GM18861 (cell line): ENCODE measurements around the gene ID3.

Source experiments
- ATAC-seq: cut with Tn5 transposase; IDR thresholded peaks from one replicate; pipeline ENCODE4 v1.9.1; 2021; ENCODE audit not compliant: unreplicated experiment

Gene ID3

GRCh38 chr1:23528250-23528978, 30.9 kb downstream of the ID3 start:
- peak; percentile 34 for ATAC-seq

- no peak for ATAC-seq
Observed at GRCh38 chr1:23527900-23528249, 31.4 kb downstream of the ID3 start.

DNA sequence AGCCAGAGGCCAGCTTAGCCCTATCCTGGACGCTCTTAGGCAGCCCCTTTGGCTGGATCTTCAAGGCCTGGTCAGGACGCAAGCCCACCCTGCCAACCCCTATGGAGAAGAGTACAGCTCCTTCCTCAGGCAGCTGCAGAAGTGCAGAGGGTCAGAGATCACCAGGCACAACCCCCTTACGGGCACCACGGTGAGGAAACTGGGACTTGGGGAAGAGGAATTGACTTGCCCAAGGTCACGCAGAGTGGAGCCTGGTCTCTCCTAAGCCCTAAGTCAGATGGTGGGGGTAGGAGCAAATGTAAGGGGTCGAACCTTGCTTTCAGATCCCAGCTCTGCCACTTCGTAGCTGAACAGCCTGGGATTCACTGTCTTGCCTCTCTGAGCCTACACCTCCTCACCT, 31.9 kb downstream of the ID3 start:
- no peak for ATAC-seq

DNA sequence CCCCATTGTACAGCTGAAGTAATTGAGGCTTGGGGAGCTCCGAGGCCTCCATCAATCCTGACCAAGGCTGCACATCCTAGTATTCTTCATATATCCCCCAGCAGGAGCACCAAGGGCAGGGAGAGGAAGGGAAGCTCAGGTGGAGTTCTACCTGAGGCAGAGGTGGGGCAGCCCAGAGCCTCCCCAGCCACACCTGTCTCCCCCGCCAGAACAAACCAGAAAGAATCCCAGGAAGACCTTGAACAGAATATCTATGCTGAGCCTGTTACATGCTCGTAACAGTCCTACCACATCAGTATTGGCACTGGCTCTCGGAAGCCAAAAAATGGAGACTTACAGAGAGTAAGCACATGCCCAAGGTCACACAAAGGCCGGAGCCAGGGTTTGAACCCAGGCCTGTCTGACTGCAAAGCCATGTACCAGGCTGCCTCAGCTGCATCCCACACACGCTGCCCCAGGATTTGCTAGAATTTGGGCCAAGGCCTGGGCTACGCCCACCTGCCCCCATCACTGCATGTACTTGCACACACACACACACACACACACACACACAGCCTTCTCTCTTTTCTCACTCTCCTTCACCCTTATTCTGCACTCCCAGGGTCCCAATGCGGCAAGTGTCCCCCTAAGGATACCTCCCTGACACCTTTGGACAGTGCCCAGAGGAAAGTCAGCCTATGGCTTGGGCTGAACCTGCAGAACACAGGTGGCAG, 32.8 kb downstream of the ID3 start:
- ATAC-seq, result no peak

GRCh38 chr1:23525558-23526250, 33.6 kb downstream of the ID3 start:
- ATAC-seq, result no peak

- no peak for ATAC-seq
Observed at GRCh38 chr1:23524716-23525401, 34.4 kb downstream of the ID3 start.

GRCh38 chr1:23524163-23524562, 35.1 kb downstream of the ID3 start:
- no peak for ATAC-seq

DNA sequence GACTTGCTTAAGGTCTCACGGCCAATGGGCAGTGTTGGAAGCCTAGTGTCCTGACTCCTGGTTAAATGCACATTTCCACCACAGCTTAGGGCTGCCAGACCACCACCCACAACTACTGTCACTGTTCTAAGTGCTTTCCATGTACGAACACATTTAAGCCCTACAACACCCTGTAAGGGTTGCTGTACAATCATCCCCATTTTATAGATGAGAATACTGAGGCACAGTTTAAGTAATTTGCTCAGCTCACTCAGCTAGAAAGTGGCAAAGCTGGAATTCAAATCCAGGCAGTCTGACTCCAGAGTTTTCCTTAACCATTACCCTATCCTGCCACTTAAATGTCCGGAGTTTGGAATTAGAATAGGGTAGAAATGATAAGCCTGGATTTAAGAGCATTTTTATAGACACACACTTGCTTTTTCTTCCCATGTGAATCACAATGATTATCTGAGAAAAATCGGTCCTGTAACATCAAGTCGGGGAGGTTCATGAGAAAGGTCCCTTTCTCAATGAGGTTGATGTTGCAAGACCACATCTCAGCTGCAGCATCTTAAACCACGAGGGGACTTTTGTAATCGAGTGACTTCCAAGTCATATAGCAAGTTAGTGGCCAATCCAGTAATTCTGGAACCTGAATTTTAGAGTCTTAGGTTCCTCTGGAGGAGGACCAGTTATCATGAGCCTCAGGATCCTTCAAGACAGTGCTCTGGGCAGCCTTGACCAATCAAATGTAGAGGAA, 36.9 kb downstream of the ID3 start:
- no peak for ATAC-seq

- no peak for ATAC-seq
Observed at GRCh38 chr1:23521588-23521987, 37.7 kb downstream of the ID3 start.

GRCh38 chr1:23517581-23517980, 41.7 kb downstream of the ID3 start:
- no peak for ATAC-seq

DNA sequence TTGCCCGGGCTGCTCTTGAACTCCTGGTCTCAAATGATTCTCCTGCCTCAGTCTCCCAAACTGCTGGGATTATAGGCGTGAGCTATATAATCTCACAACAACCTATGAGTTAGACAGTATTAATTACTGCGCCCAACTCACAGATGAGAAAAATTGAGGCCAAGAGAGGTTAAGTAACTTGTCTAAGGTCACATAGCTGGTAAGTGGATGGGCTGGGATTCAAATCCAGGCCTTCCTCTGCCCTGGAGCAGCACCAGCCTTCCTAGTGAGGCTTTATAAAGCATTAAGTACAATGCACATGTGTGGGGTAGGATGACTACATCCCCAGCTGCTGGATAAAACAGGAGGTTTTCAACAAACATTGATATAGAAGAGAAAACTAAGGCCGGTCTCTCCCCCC, 43.4 kb downstream of the ID3 start:
- no peak for ATAC-seq

- no peak for ATAC-seq
Observed at GRCh38 chr1:23514111-23514679, 45.1 kb downstream of the ID3 start.

- ATAC-seq, result no peak
Observed at GRCh38 chr1:23509896-23510295, 49.4 kb downstream of the ID3 start.
